Panc1 (cell line): ENCODE data around the gene LGALS4. TPM values are rescaled to one million over a fixed set of nuclear protein-coding genes. Genes with fewer than 3 reads are reported as not detected.

Source experiments
- ATAC-seq: fragments of 200-7000 bp; cut with Tn5 transposase; 2 replicates; pipeline ENCODE4 v1.9.1; 2020; ENCODE audit warnings: mild to moderate bottlenecking, moderate library complexity
- BruUV-seq: library from RNA; stranded (reverse); fragments of 400-500 nt; replicated peaks from 2 replicates; lab custom pipeline; 2021; lab: Mats Ljungman, UMichigan
- CTCF ChIA-PET: fragments of 300-600 bp; sonication (Branson Sonifier 250); formaldehyde crosslinking; loops from one replicate; lab custom pipeline; 2022; ENCODE audit warnings: antibody characterized with exemption; lab: Charles Lee
- POLR2A ChIA-PET: fragments of 300-600 bp; sonication (Branson Sonifier 250); formaldehyde crosslinking; loops from one replicate; lab custom pipeline; 2022; ENCODE audit warnings: antibody characterized with exemption; lab: Charles Lee
- DNase-seq: peaks from one replicate; pipeline ENCODE4 v3.0.0-alpha.2; 2010; ENCODE audit warnings: low read depth, low spot score
- H3K27ac ChIP-seq: 2 replicates; pipeline ENCODE4 v1.5.1; 2011; ENCODE audit warnings: mild to moderate bottlenecking, low read length, inconsistent platforms
- H3K27me3 ChIP-seq: fragments of 200-500 bp; sonication (Bioruptor generic); 2 replicates; pipeline ENCODE4 v1.6.0; 2014; ENCODE audit warnings: low read length, inconsistent platforms; ENCODE audit not compliant: control insufficient read depth, insufficient read depth
- H3K36me3 ChIP-seq: fragments of 200-500 bp; sonication (Bioruptor generic); 2 replicates; pipeline ENCODE4 v1.5.1; 2014; ENCODE audit warnings: inconsistent platforms, mild to moderate bottlenecking, low read length, moderate library complexity; ENCODE audit not compliant: control insufficient read depth, insufficient read depth
- H3K4me1 ChIP-seq: 2 replicates; pipeline ENCODE4 v1.5.1; 2011; ENCODE audit warnings: inconsistent platforms, mild to moderate bottlenecking, low read length, moderate library complexity; ENCODE audit not compliant: control insufficient read depth, insufficient read depth
- H3K4me3 ChIP-seq, 2 experiments: 2 replicates each; pipeline ENCODE4 v1.5.1; 2011 to 2012; ENCODE audit warnings: low read depth in 2 of 2, low read length in 2 of 2, mild to moderate bottlenecking in 2 of 2, inconsistent platforms in 1 of 2, moderate library complexity in 1 of 2
- H3K9me3 ChIP-seq: fragments of 200-500 bp; sonication (Bioruptor generic); 2 replicates; pipeline ENCODE4 v1.5.1; 2014; ENCODE audit warnings: low read depth, mild to moderate bottlenecking, inconsistent platforms, low read length, moderate library complexity; ENCODE audit not compliant: control insufficient read depth, insufficient read depth
- CTCF ChIP-seq: fragments of 450-650 bp; IDR thresholded peaks from 2 replicates; pipeline ENCODE4 v1.5.1; 2017; ENCODE audit warnings: mild to moderate bottlenecking
- POLR2AphosphoS5 ChIP-seq: IDR thresholded peaks from 2 replicates; pipeline ENCODE4 v1.6.1; 2012; ENCODE audit warnings: mild to moderate bottlenecking, low read depth, low read length, moderate library complexity
- REST ChIP-seq, 2 experiments: IDR thresholded peaks; 2 replicates each; pipeline ENCODE4 v1.6.1; 2011 to 2012; ENCODE audit warnings: low read depth in 2 of 2, control low read depth in 1 of 2, low read length in 1 of 2, mild to moderate bottlenecking in 1 of 2, moderate library complexity in 1 of 2; ENCODE audit not compliant: insufficient read depth in 1 of 2
- SIN3A ChIP-seq: IDR thresholded peaks from 2 replicates; pipeline ENCODE4 v1.6.1; 2012; ENCODE audit warnings: low read depth, mild to moderate bottlenecking, low read length, moderate library complexity, borderline replicate concordance; ENCODE audit not compliant: insufficient read depth
- TCF7L2 ChIP-seq: IDR thresholded peaks from 2 replicates; pipeline ENCODE4 v1.6.1; 2011; ENCODE audit warnings: mild to moderate bottlenecking, low read depth, low read length, inconsistent platforms
- in situ Hi-C: cut with HindIII; loops from 2 replicates; pipeline ENCODE4 v1.10.0; 2016; ENCODE audit warnings: low sequenced_read_pairs, low pct_unique_long_range_greater_than_20kb
- intact Hi-C: fragments of 100-400 bp; cut with micrococcal nuclease; formaldehyde crosslinking; loops from one replicate; pipeline ENCODE4 v1.10.0; 2022; ENCODE audit not compliant: unreplicated experiment
- total RNA-seq: library from RNA; stranded (reverse); gene quantifications from one replicate; pipeline ENCODE4 v1.2.1, GENCODE V29; 2021; ENCODE audit not compliant: unreplicated experiment

The LGALS4 gene
- total RNA-seq, 1 experiment from 2014 or later: 3.9 TPM

- no peaks in the 10 kb centered on the region for H3K27me3 ChIP-seq
- H3K9me3 ChIP-seq: no peaks in the 10 kb centered on the region
- intact Hi-C loops: no loop called here
- H3K36me3 ChIP-seq: peaks cover 90% of the 10 kb centered on the region
- TF ChIP-seq REST (IDR thresholded peaks at IDR 0.05; ENCODE audit: insufficient read depth in 1 of 2, low read depth in 2 of 2, low read length in 1 of 2): no peak
- TF ChIP-seq SIN3A: no peak
- no peak for TF ChIP-seq TCF7L2
- ATAC-seq: 0 out of 2 replicates have a peak, but pooled peaks have one; percentile 3
- POLR2A ChIA-PET: interaction anchor here (0.7 to 2.4 kb wide), 4 partner anchors 9 to 190 kb away, joined by 3 to 17 read pairs (median 4); no protein-coding TSS in a partner anchor
- no peak overlapping the region for H3K4me3 ChIP-seq
- DNase-seq: no peak
- H3K27ac ChIP-seq: peak overlapping the region; percentile 80
- no TSS peak for BruUV-seq
- in situ Hi-C loops: loop anchor here (10.0 kb wide), 1 partner anchor 94 kb away; the partner anchor contains the start of genes MRPS12 and SARS2
- H3K4me1 ChIP-seq: peaks cover 87% of the 10 kb centered on the region
- CTCF ChIA-PET: interaction anchor here (0.8 to 1.2 kb wide), 2 partner anchors 9 to 438 kb away, joined by 3 to 4 read pairs; partner anchors contain the start of genes FAM98C and HNRNPL
These were observed 27.8 kb upstream of the LGALS4 start for GRCh38 chr19:38840583-38840968.

- Histone ChIP-seq H3K4me1 (peaks cover 90% of the 10 kb centered on the region), H3K4me3 (no peak overlapping the region), H3K36me3 (peaks cover 86% of the 10 kb centered on the region), H3K27ac (peak overlapping the region; percentile 86), H3K27me3 (no peaks in the 10 kb centered on the region), H3K9me3 (no peaks in the 10 kb centered on the region)
- intact Hi-C loops (loop anchor here (5.0 to 10.0 kb wide), 2 partner anchors 188 to 325 kb away; no protein-coding TSS in a partner anchor), in situ Hi-C loops (loop anchor here (5.0 to 10.0 kb wide), 2 partner anchors 73 to 95 kb away; partner anchors contain the start of genes MRPS12 and SARS2)
- no peak for ATAC-seq
- POLR2A ChIA-PET: interaction anchor here (0.6 to 2.4 kb wide), 4 partner anchors 9 to 164 kb away, joined by 3 to 17 read pairs (median 3); no protein-coding TSS in a partner anchor
- no peak for DNase-seq
- CTCF ChIA-PET: interaction anchor here (0.8 to 1.3 kb wide), 3 partner anchors 9 to 437 kb away, joined by 3 to 5 read pairs (median 4); partner anchors contain the start of genes FAM98C, HNRNPL, MRPS12 and SARS2
- TF ChIP-seq REST (IDR thresholded peaks at IDR 0.05; ENCODE audit: insufficient read depth in 1 of 2, low read depth in 2 of 2, low read length in 1 of 2) (no peak), SIN3A (no peak), POLR2AphosphoS5 (no peak), TCF7L2 (no peak), CTCF (no peak)
- BruUV-seq: no TSS peak
These were observed 27.3 kb upstream of the LGALS4 start for GRCh38 chr19:38839816-38840582.
